GM12891 (cell line): ENCODE data around the gene ATG10.
"Not testable (repeated sequence)": the region's sequence is repeated elsewhere in the genome, so short reads cannot be mapped to it uniquely, and the experiment has no call there.

Experiments used
- PAX5 ChIP-seq: IDR thresholded peaks from 2 replicates; pipeline ENCODE4 v1.6.1; 2011; ENCODE audit warnings: low read length, moderate library complexity, mild to moderate bottlenecking; ENCODE audit not compliant: insufficient read depth, severe bottlenecking
- POLR2A ChIP-seq: IDR thresholded peaks from 2 replicates; pipeline ENCODE4 v1.6.1; 2011; ENCODE audit warnings: low read depth, low read length, control low read depth
- POLR2AphosphoS5 ChIP-seq: IDR thresholded peaks from 2 replicates; pipeline ENCODE4 v1.6.1; 2011; ENCODE audit warnings: low read depth, low read length, control low read depth
- POU2F2 ChIP-seq: IDR thresholded peaks from 2 replicates; pipeline ENCODE4 v1.6.1; 2011; ENCODE audit warnings: low read depth, mild to moderate bottlenecking, control low read depth, low read length, moderate library complexity
- TAF1 ChIP-seq: IDR thresholded peaks from 2 replicates; pipeline ENCODE4 v1.6.1; 2011; ENCODE audit warnings: low read depth, low read length, control low read depth

DNA sequence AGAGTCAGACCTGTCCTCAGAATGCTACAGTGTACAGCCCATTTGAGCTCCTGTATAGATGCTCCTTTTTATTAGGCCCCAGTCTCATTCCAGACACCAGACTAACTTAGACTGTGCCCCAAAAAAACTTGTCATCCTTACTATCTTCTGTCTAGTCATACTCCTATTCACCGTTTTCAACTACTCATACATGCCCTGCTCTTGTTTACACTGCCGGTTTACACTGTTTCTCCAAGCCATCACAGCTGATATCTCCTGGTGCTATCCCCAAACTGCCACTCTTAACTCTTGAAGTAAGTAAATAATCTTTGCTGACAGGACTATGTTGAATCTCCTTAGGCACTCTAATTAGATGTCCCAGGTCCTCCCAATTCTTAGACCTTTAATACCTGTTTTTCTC lies 13.7 kb upstream of the ATG10 start:
- not testable (repeated sequence) for TF ChIP-seq POLR2A, POLR2AphosphoS5, POU2F2, PAX5, TAF1
